Erythroblast (primary cell): ENCODE results near the gene ARHGEF38.
"Not testable (repeated sequence)": the region's sequence is repeated elsewhere in the genome, so short reads cannot be mapped to it uniquely, and the experiment has no call there.

Source experiments
- DNase-seq, 2 experiments: peaks; one replicate each; lab custom pipeline; 2025; lab: John Stamatoyannopoulos, UW
- GATA1 ChIP-seq: IDR thresholded peaks from 2 replicates; pipeline ENCODE4 v1.6.1; 2011; ENCODE audit warnings: low read depth, mild to moderate bottlenecking, control low read depth, low read length, moderate library complexity
- POLR2A ChIP-seq: IDR thresholded peaks from 2 replicates; pipeline ENCODE4 v1.6.1; 2011; ENCODE audit warnings: mild to moderate bottlenecking, low read length

ARHGEF38 gene

DNA sequence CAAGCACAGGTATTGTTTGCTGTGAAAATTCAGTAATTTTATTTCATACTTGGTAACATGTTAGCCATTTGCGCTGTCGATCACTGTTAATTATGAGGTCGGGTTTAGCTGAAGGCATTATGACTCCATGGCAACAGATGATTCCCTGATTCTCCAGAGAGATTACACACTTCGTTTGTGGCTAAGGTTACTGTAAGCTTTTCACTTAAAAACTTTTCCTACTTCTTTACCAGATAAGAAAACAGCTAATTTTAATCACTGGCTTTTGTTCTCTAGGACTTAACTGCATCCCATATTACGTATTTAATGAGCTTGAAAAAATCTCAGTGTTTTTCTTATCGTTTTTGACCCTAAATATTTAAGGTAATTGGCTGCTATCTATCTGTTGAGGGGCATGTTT lies 158.3 kb downstream of the ARHGEF38 start:
- TF ChIP-seq POLR2A: no peak
- no peak for TF ChIP-seq GATA1
- DNase-seq: no peak

DNA sequence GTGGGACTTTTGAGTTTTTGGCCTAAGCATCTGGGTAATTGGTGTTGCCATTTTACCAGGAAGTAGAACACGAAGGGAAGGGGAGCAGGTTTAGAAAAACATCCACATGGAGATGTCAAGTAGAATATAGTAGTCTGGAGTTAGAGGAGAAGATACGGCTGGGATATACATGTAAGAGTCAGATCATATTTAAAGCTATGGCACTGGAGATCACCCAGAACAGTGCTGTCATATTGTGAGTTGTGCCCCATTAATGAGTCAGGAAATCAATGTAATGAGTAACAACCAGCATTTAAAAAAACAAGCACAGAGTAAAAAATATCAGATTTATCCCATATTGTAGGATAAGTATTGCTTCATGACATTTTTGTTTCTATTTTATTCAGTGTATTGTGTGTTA lies 160.3 kb downstream of the ARHGEF38 start:
- DNase-seq: peak in 1 of 2 experiments; percentile 12
- no peak for TF ChIP-seq POLR2A
- no peak for TF ChIP-seq GATA1

GRCh38 chr4:105714071-105714521 lies 161.7 kb downstream of the ARHGEF38 start:
- TF ChIP-seq POLR2A: no peak
- no peak for TF ChIP-seq GATA1
- peak; percentile 43 for DNase-seq

GRCh38 chr4:105714932-105715331 lies 162.5 kb downstream of the ARHGEF38 start:
- no peak for TF ChIP-seq GATA1
- no peak for TF ChIP-seq POLR2A

GRCh38 chr4:105715692-105716278 lies 163.4 kb downstream of the ARHGEF38 start:
- peak; percentile 48 to 66 for DNase-seq
- TF ChIP-seq POLR2A (no peak), GATA1 (no peak)

More at GRCh38 chr4:105714932-105715331, 162.5 kb downstream of the ARHGEF38 start:
- peak; percentile 18 to 50 for DNase-seq

GRCh38 chr4:105719204-105719603 lies 166.8 kb downstream of the ARHGEF38 start:
- no peak for TF ChIP-seq GATA1
- no peak for TF ChIP-seq POLR2A
- no peak for DNase-seq

GRCh38 chr4:105725623-105726022 lies 173.2 kb downstream of the ARHGEF38 start:
- TF ChIP-seq POLR2A: no peak
- TF ChIP-seq GATA1: no peak
- no peak for DNase-seq

DNA sequence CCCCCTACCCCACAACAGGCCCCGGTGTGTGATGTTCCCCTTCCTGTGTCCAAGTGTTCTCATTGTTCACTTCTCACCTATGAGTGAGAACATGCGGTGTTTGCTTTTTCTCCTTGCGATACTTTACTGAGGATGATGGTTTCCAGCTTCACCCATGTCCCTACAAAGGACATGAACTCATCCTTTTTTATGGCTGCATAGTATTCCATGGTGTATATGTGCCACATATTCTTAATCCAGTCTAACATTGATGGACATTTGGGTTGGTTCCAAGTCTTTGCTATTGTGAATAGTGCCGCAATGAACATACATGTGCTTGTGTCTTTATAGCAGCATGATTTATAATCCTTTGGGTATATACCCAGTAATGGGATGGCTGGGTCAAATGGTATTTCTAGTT lies 177.5 kb downstream of the ARHGEF38 start:
- not testable (repeated sequence) for DNase-seq
